Fibroblast of lung (primary cell): ENCODE measurements around the gene MRPS11.
A peak's percentile ranks its signal among the peaks of the same experiment; 100 is the strongest.

Source experiments
- CTCF ChIP-seq, 2 donors: IDR thresholded peaks in 1 of 2; conservative IDR thresholded peaks in 1 of 2; 1 replicate in 1 of 2; 2 replicates in 1 of 2; pipeline ENCODE4 v1.5.1; 2011 to 2012; ENCODE audit warnings: low read length in 2 of 2, control low read depth in 1 of 2, inconsistent platforms in 1 of 2, low read depth in 1 of 2, mild to moderate bottlenecking in 1 of 2
- EZH2 ChIP-seq: IDR thresholded peaks from 2 replicates; pipeline ENCODE4 v1.5.1; 2012; ENCODE audit warnings: low read length, control low read depth, mild to moderate bottlenecking; ENCODE audit errors: missing control alignments

GRCh38 chr15:88454867-88455810 lies 12.4 kb upstream of the MRPS11 start:
- TF ChIP-seq CTCF (conservative IDR thresholded peaks at IDR 0.05 in 1 of 2, IDR thresholded peaks at IDR 0.05 in 1 of 2; ENCODE audit: low read depth in 1 of 2, low read length in 2 of 2) = peak; percentile 60 to 89
- no peak for TF ChIP-seq EZH2
